KBM-7 (cell line): ENCODE data around the gene RPS6KC1.

Experiments
- DNase-seq: peaks from one replicate; pipeline ENCODE4 v3.0.0-alpha.2; 2015
- in situ Hi-C: fragments of 300-500 bp; cut with MboI; formaldehyde crosslinking; loops from 2 replicates; pipeline ENCODE4 v1.14.3; 2020; ENCODE audit warnings: low sequenced_read_pairs, low pct_unique_long_range_greater_than_20kb, mixed read lengths

RPS6KC1 gene

DNA sequence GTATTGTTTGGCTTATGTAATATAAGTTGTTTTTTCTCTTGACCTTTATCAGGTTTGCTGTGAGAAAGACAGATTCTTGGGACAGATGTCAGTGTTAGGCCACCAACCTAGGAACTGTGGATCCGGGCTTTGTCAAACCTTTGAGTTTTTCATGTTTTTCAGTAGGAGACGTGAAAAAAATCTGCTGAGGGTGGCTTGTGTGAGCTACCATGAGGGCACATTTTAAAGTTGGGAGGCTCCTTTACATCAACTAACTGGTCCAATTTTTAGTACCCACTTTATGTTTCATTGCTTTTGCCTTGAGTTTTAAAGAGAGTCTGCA lies 801 bp downstream of the RPS6KC1 start:
- no peak for DNase-seq
- in situ Hi-C loops = no loop called here

GRCh38 chr1:213053455-213053854 lies 2.4 kb downstream of the RPS6KC1 start:
- in situ Hi-C loops = no loop called here
- DNase-seq = no peak

- DNase-seq = no peak
These were observed 3.1 kb downstream of the RPS6KC1 start for GRCh38 chr1:213054142-213054541.

DNA sequence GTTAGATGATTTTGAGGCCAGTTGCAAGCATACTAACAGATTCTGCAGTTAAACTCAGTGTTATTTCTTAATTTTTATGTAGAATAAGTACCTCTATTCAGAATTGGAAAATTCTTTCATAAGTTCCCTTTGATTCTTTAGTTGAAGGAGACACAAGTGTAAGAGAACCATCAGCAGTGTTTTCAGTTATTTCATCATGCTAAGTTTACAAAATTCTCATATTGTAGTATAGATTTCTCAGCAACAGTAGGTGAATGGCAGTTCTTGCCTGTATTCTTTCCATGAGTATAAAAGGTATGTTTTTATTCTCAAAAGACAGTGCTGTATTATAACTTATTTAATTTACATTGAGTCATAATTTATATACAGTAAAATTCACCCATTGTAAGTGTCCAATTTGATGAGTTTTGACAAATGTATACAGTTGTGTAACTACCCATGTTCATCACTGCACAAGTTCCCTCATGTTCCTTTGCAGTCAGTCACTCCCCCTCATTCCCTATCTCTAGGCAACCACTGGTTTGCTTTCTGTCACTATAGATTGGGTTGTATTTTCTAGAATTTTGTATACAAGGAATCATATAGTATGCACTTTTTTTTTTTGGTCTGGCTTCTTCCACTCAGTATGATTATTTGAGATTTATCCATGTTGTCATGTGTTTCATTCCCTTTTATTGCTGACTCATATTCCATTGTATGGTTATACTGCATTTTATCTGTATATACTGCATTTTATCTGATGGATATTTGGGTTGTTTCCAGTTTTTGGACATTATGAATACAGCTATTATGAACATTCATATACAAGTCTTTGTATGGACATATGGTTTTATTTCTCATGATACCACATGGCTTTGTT lies 3.9 kb downstream of the RPS6KC1 start:
- peak; percentile 45 for DNase-seq
- in situ Hi-C loops = no loop called here

More at GRCh38 chr1:213054142-213054541, 3.1 kb downstream of the RPS6KC1 start:
- in situ Hi-C loops = no loop called here

DNA sequence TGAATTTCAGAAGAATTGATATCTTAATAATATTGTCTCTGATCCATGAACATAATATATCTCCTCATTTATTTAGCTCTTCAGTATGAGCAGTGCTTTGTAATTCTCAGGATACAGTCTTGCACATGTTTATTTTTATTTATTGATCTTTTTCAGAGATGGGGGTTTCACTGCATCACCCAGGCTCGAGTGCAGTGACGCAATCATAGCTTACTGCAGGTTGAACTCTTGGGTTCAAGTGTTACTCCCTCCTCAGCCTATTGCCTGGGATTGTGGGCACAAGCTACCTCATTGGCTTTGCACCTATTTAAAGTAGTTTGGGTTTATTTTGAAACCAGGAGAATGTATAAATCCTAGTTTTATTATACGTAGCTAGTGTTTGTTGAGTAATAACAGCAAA lies 4.7 kb downstream of the RPS6KC1 start:
- no peak for DNase-seq
- in situ Hi-C loops = no loop called here

GRCh38 chr1:213057264-213058059 lies 6.4 kb downstream of the RPS6KC1 start:
- in situ Hi-C loops = no loop called here

DNA sequence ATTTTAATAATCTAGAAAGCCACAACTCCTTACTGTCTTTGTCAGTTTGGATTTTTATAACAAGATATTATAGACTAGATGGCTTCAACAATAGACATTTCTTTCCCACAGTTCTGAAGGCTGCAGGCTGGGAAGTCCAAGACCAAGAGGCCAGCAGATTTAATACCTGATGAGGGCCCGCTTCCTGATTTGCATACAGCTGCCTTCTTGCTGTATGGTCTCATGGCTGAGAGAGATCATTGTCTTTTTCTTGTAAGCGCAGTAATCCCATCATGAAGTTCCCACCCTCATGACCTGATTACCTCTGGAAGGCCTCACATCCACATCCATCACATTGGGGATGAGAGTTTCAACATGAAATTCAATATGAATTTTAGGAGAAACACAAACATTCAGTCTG lies 9.8 kb downstream of the RPS6KC1 start:
- DNase-seq = no peak
- in situ Hi-C loops = no loop called here

More at GRCh38 chr1:213057264-213058059, 6.4 kb downstream of the RPS6KC1 start:
- no peak for DNase-seq

DNA sequence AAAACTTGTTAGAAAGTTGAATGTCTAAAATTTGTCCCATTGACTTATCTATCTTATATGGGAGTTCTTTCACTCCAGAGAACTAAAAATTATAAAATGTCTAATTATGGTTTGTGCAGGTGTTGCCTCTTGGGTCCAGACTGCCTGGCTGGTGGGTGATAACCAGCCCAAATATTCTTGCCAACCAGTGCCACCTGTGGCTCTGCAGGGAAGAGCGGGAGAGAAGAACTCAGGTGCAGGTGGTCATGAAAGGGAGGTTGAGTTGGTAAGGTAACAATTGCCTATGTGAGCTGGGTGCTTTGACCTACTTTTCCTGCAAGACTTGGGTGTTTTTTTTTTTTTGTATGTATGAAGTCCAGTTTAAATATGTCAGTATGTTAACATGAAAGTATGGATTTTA lies 10.2 kb downstream of the RPS6KC1 start:
- in situ Hi-C loops = no loop called here
- DNase-seq = no peak

GRCh38 chr1:213065800-213066199 lies 14.8 kb downstream of the RPS6KC1 start:
- in situ Hi-C loops = no loop called here
- no peak for DNase-seq

GRCh38 chr1:213066363-213066762 lies 15.3 kb downstream of the RPS6KC1 start:
- no peak for DNase-seq
- in situ Hi-C loops = no loop called here

DNA sequence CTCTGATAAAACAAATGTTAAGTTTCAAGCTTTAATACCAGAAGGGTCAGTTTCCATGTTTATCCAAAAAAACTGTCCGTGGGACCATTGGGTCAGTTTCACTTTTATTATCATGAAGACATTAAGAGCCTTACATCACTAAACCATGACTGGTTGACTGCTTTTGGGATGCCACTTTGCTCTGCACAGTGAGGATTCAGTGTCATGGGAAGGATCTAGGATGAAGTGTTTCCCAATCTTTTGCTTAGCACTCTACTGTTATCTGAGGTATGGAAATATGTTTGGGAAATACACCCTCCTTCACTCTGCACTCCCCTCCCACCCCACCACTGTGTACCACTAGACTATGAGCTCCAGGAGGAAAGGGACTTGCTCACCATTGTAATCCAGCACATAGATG lies 16.3 kb downstream of the RPS6KC1 start:
- in situ Hi-C loops = no loop called here
- no peak for DNase-seq

GRCh38 chr1:213070406-213070805 lies 19.4 kb downstream of the RPS6KC1 start:
- in situ Hi-C loops = no loop called here
- peak; percentile 53 for DNase-seq

GRCh38 chr1:213075725-213076124 lies 24.7 kb downstream of the RPS6KC1 start:
- DNase-seq = no peak

DNA sequence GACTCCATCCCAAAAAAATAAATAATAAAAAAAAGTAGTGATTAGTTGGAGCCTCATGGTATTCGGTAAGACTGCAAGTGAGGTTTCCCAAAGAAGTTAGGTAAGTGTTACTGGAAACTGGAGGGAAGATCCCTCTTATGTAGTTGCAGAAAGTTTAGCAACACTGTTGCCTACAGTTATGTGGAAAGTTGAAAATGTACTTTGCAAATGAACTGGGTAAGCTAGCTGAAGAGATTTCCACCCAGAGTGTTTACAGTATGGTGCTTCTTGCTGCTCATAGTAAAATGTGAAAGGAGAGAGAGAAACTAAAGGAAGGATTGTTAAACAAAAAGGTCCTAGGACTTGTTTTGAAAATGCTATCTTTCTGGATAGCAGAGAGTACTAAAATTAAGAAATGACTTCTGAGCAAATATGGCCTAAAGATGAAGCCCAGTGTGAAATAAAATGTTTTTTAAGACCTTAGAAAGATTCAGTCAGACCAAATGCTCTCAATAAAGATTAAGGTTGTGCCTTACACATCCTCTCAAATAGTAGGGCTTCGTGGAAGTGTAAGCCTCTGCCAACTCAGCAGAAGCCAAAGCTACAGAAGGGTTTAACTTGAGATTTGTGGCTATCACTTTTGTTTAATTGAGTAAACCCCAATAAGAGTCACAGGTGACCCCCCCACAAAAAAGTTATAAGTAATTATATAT lies 31.5 kb downstream of the RPS6KC1 start:
- in situ Hi-C loops = no loop called here

More at GRCh38 chr1:213075725-213076124, 24.7 kb downstream of the RPS6KC1 start:
- in situ Hi-C loops = no loop called here

GRCh38 chr1:213083112-213083445 lies 32.0 kb downstream of the RPS6KC1 start:
- no peak for DNase-seq
- in situ Hi-C loops = no loop called here

More for the DNA sequence above, 31.5 kb downstream of the RPS6KC1 start:
- DNase-seq = no peak

- in situ Hi-C loops = no loop called here
These were observed 36.9 kb downstream of the RPS6KC1 start for GRCh38 chr1:213087911-213088310.

GRCh38 chr1:213089924-213090677 lies 39.1 kb downstream of the RPS6KC1 start:
- DNase-seq = no peak
- in situ Hi-C loops = no loop called here

More at GRCh38 chr1:213087911-213088310, 36.9 kb downstream of the RPS6KC1 start:
- DNase-seq = no peak

DNA sequence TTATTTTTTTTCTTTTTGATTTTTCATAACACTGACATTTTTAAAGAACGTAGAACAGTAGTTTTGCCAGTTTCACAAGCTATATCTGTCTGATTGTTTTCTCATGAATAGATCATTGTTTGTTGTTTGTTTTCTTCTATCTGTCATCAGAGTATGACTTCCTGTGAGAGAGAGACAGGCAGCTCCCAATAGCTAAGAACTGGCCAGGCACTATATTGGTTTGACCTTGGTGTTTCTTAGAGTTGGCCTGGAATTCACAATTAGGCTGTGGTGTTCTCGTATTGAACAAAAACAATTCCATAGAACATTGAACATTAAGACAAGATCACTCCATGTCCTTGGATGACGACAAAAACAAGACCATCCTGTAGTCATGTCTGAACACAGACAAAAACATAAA lies 43.4 kb downstream of the RPS6KC1 start:
- DNase-seq = no peak
- in situ Hi-C loops = no loop called here

GRCh38 chr1:213095467-213095866 lies 44.4 kb downstream of the RPS6KC1 start:
- DNase-seq = no peak
- in situ Hi-C loops = no loop called here
